SU-DHL-6 (cell line): ENCODE measurements around the gene TTLL1.

Source experiments
- EZH2phosphoT487 ChIP-seq: fragments of 200-600 bp; sonication (generic), shearing (Covaris generic); conservative IDR thresholded peaks from 2 replicates; pipeline ENCODE4 v1.6.1; 2018; ENCODE audit warnings: mild to moderate bottlenecking, antibody characterized with exemption, low read length, moderate library complexity, mixed read lengths
- TF ChIP-seq, protein P1 (sequence below): fragments of 200-600 bp; sonication (generic); IDR thresholded peaks from one replicate; pipeline ENCODE4 v1.5.1; 2017; ENCODE audit warnings: antibody characterized with exemption, mild to moderate bottlenecking, low read length, moderate library complexity; ENCODE audit not compliant: insufficient read depth, poor library complexity, severe bottlenecking

DNA sequence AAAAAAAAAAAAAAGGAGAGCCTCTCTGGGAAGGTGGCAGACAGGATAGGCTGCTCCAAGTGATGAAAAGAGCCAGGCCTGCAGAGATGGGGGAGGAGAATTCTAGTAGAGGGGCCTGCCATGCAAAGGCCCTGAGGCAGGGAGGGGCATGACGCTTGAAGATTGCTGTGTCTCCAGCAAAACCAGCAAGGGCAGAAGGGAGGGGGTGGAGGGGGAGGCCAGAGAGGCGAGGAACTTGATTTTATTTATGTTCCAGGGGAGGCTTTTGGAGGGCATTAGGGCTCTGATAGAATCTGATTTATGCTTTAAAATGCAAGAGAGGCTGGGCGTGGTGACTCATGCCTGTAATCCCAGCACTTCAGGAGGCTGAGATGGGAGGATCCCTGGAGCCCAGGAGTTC, 57.6 kb downstream of the TTLL1 start:
- TF ChIP-seq, protein P1, sequence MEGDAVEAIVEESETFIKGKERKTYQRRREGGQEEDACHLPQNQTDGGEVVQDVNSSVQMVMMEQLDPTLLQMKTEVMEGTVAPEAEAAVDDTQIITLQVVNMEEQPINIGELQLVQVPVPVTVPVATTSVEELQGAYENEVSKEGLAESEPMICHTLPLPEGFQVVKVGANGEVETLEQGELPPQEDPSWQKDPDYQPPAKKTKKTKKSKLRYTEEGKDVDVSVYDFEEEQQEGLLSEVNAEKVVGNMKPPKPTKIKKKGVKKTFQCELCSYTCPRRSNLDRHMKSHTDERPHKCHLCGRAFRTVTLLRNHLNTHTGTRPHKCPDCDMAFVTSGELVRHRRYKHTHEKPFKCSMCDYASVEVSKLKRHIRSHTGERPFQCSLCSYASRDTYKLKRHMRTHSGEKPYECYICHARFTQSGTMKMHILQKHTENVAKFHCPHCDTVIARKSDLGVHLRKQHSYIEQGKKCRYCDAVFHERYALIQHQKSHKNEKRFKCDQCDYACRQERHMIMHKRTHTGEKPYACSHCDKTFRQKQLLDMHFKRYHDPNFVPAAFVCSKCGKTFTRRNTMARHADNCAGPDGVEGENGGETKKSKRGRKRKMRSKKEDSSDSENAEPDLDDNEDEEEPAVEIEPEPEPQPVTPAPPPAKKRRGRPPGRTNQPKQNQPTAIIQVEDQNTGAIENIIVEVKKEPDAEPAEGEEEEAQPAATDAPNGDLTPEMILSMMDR: no peak
- TF ChIP-seq EZH2phosphoT487: no peak
